ENCODE results near the gene TMEM50A. TPM values are rescaled to one million over a fixed set of nuclear protein-coding genes. Genes with fewer than 3 reads are reported as not detected.

TMEM50A gene
- total RNA-seq, 1 experiment from 2014 or later = 129 TPM

GRCh38 chr1:25342846-25343245 is 4.7 kb downstream of the TMEM50A start:
- Histone ChIP-seq H4K20me1 (ENCODE audit: insufficient read depth, low read depth, low read length) (no peaks in the 10 kb centered on the region), H3K9ac (ENCODE audit: low read length) (no peak overlapping the region), H3K27ac (ENCODE audit: low read length) (0 out of 2 replicates have a peak overlapping the region, but pooled peaks have one; percentile 5), H2AFZ (ENCODE audit: low read length) (no peak overlapping the region), H3K9me2 (replicated peaks; ENCODE audit: insufficient read depth, low read length) (no peaks in the 10 kb centered on the region), H3K4me2 (ENCODE audit: low read depth, low read length, poor library complexity, severe bottlenecking) (no peak overlapping the region), H3K9me3 (ENCODE audit: low read length) (no peaks in the 10 kb centered on the region), H3K4me1 (ENCODE audit: low read length) (peaks cover 18% of the 10 kb centered on the region), H3K36me3 (ENCODE audit: insufficient read depth, low read length) (peaks cover 46% of the 10 kb centered on the region; the same call in 1 of the 2 replicates), H3K4me3 (ENCODE audit: low read length) (no peak overlapping the region), H3K79me2 (ENCODE audit: low read length) (peaks cover 87% of the 10 kb centered on the region), H3K27me3 (ENCODE audit: low read length) (no peaks in the 10 kb centered on the region)
- DNase-seq = no peak

GRCh38 chr1:25343872-25344271 is 5.7 kb downstream of the TMEM50A start:
- no peak overlapping the region for H2AFZ ChIP-seq (ENCODE audit: low read length)
- H3K9me3 ChIP-seq (ENCODE audit: low read length) = no peaks in the 10 kb centered on the region
- no peaks in the 10 kb centered on the region for H4K20me1 ChIP-seq (ENCODE audit: insufficient read depth, low read depth, low read length)
- peaks cover 52% of the 10 kb centered on the region for H3K36me3 ChIP-seq (ENCODE audit: insufficient read depth, low read length)
- H3K4me1 ChIP-seq (ENCODE audit: low read length) = peaks cover 18% of the 10 kb centered on the region
- peaks cover 86% of the 10 kb centered on the region for H3K79me2 ChIP-seq (ENCODE audit: low read length)
- DNase-seq = no peak
- no peak overlapping the region for H3K4me3 ChIP-seq (ENCODE audit: low read length)
- no peaks in the 10 kb centered on the region for H3K9me2 ChIP-seq (replicated peaks; ENCODE audit: insufficient read depth, low read length)
- H3K27ac ChIP-seq (ENCODE audit: low read length) = no peak overlapping the region
- no peak overlapping the region for H3K4me2 ChIP-seq (ENCODE audit: low read depth, low read length, poor library complexity, severe bottlenecking)
- H3K27me3 ChIP-seq (ENCODE audit: low read length) = no peaks in the 10 kb centered on the region
- H3K9ac ChIP-seq (ENCODE audit: low read length) = no peak overlapping the region

GRCh38 chr1:25347556-25347955 is 9.4 kb downstream of the TMEM50A start:
- Histone ChIP-seq H4K20me1 (ENCODE audit: insufficient read depth, low read depth, low read length) (no peaks in the 10 kb centered on the region), H3K4me1 (ENCODE audit: low read length) (no peaks in the 10 kb centered on the region), H3K9ac (ENCODE audit: low read length) (no peak overlapping the region), H3K4me3 (ENCODE audit: low read length) (no peak overlapping the region), H3K4me2 (ENCODE audit: low read depth, low read length, poor library complexity, severe bottlenecking) (no peak overlapping the region), H3K36me3 (ENCODE audit: insufficient read depth, low read length) (peaks cover 63% of the 10 kb centered on the region), H3K9me3 (ENCODE audit: low read length) (no peaks in the 10 kb centered on the region), H3K79me2 (ENCODE audit: low read length) (peaks cover 65% of the 10 kb centered on the region), H3K9me2 (replicated peaks; ENCODE audit: insufficient read depth, low read length) (no peaks in the 10 kb centered on the region), H3K27ac (ENCODE audit: low read length) (no peak overlapping the region), H3K27me3 (ENCODE audit: low read length) (no peaks in the 10 kb centered on the region), H2AFZ (ENCODE audit: low read length) (no peak overlapping the region)
- no peak for DNase-seq

GRCh38 chr1:25349606-25350005 is 11.5 kb downstream of the TMEM50A start:
- H2AFZ ChIP-seq (ENCODE audit: low read length) = no peak overlapping the region
- no peak overlapping the region for H3K4me2 ChIP-seq (ENCODE audit: low read depth, low read length, poor library complexity, severe bottlenecking)
- peaks cover 56% of the 10 kb centered on the region for H3K36me3 ChIP-seq (ENCODE audit: insufficient read depth, low read length)
- no peaks in the 10 kb centered on the region for H3K27me3 ChIP-seq (ENCODE audit: low read length)
- no peaks in the 10 kb centered on the region for H3K9me2 ChIP-seq (replicated peaks; ENCODE audit: insufficient read depth, low read length)
- no peaks in the 10 kb centered on the region for H3K9me3 ChIP-seq (ENCODE audit: low read length)
- H4K20me1 ChIP-seq (ENCODE audit: insufficient read depth, low read depth, low read length) = no peaks in the 10 kb centered on the region
- no peak overlapping the region for H3K9ac ChIP-seq (ENCODE audit: low read length)
- H3K79me2 ChIP-seq (ENCODE audit: low read length) = peaks cover 48% of the 10 kb centered on the region
- H3K27ac ChIP-seq (ENCODE audit: low read length) = no peak overlapping the region
- no peak for DNase-seq
- no peak overlapping the region for H3K4me3 ChIP-seq (ENCODE audit: low read length)
- no peaks in the 10 kb centered on the region for H3K4me1 ChIP-seq (ENCODE audit: low read length)

DNA sequence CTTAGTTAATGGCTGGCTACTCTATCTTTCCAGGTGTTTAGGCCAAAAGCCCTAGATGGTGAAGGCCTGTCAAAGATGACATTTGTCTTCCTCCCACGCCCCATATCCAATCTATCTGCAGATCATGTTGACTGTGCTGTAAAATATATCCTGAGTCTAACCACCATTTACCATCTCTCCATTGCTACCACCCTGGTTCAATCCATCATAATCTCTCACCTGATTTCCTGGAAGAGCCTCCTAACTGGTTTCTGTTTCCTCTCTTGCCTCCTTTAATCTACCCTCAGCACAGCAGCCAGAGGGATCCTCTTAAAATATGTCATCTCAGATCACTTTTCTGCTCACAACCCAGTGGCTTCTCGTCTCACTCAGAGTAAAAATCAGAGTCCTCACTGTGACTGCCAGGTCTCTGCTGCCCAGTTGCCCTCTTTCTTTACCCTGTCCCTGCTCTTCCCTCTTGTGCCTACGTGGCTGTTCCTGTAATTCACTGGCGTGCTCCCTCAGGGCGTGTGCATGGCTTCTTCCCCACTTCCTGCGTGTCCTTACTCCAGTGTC is 17.8 kb downstream of the TMEM50A start:
- Histone ChIP-seq H3K4me2 (ENCODE audit: low read depth, low read length, poor library complexity, severe bottlenecking) (no peak overlapping the region), H3K27ac (ENCODE audit: low read length) (no peak overlapping the region), H4K20me1 (ENCODE audit: insufficient read depth, low read depth, low read length) (no peaks in the 10 kb centered on the region), H3K9ac (ENCODE audit: low read length) (no peak overlapping the region), H3K4me3 (ENCODE audit: low read length) (no peak overlapping the region), H3K27me3 (ENCODE audit: low read length) (no peaks in the 10 kb centered on the region), H3K36me3 (ENCODE audit: insufficient read depth, low read length) (peaks cover 40% of the 10 kb centered on the region; the same call in 1 of the 2 replicates), H3K9me3 (ENCODE audit: low read length) (no peaks in the 10 kb centered on the region), H3K4me1 (ENCODE audit: low read length) (no peaks in the 10 kb centered on the region), H3K9me2 (replicated peaks; ENCODE audit: insufficient read depth, low read length) (no peaks in the 10 kb centered on the region), H2AFZ (ENCODE audit: low read length) (no peak overlapping the region), H3K79me2 (ENCODE audit: low read length) (peaks cover 6% of the 10 kb centered on the region; the same call in 1 of the 2 replicates)
- no peak for DNase-seq

DNA sequence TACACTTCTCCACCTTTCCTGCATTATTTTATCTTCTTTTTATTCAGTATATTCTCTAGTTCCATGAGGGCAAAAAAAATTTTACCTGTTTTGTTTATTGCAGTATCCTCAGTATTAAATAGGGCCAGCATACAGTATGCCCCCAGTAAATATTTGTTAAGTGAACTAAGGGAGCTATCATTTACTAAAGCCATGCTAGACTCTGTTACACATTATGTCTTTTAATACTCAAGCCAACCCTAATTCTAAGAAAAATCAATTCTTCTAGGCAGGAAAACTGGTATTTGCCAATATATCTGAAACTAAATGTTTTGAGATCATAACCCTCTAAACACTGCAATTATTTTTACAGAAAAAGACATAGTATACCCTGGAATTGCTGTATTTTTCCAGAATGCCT is 18.3 kb downstream of the TMEM50A start:
- peaks cover 41% of the 10 kb centered on the region; the same call in 1 of the 2 replicates for H3K36me3 ChIP-seq (ENCODE audit: insufficient read depth, low read length)
- no peak overlapping the region for H3K27ac ChIP-seq (ENCODE audit: low read length)
- no peaks in the 10 kb centered on the region for H4K20me1 ChIP-seq (ENCODE audit: insufficient read depth, low read depth, low read length)
- H3K4me2 ChIP-seq (ENCODE audit: low read depth, low read length, poor library complexity, severe bottlenecking) = no peak overlapping the region
- H3K9me2 ChIP-seq (replicated peaks; ENCODE audit: insufficient read depth, low read length) = no peaks in the 10 kb centered on the region
- H3K79me2 ChIP-seq (ENCODE audit: low read length) = peaks cover 6% of the 10 kb centered on the region; the same call in 1 of the 2 replicates
- H3K9ac ChIP-seq (ENCODE audit: low read length) = no peak overlapping the region
- no peaks in the 10 kb centered on the region for H3K4me1 ChIP-seq (ENCODE audit: low read length)
- H3K27me3 ChIP-seq (ENCODE audit: low read length) = no peaks in the 10 kb centered on the region
- H3K4me3 ChIP-seq (ENCODE audit: low read length) = no peak overlapping the region
- H2AFZ ChIP-seq (ENCODE audit: low read length) = no peak overlapping the region
- no peak for DNase-seq
- no peaks in the 10 kb centered on the region for H3K9me3 ChIP-seq (ENCODE audit: low read length)

- peaks cover 5% of the 10 kb centered on the region; the same call in 1 of the 2 replicates for H3K79me2 ChIP-seq (ENCODE audit: low read length)
- no peak overlapping the region for H3K27ac ChIP-seq (ENCODE audit: low read length)
- no peak overlapping the region for H3K4me3 ChIP-seq (ENCODE audit: low read length)
- H3K9me3 ChIP-seq (ENCODE audit: low read length) = no peaks in the 10 kb centered on the region
- no peaks in the 10 kb centered on the region for H4K20me1 ChIP-seq (ENCODE audit: insufficient read depth, low read depth, low read length)
- H3K9ac ChIP-seq (ENCODE audit: low read length) = no peak overlapping the region
- H3K27me3 ChIP-seq (ENCODE audit: low read length) = no peaks in the 10 kb centered on the region
- H3K4me2 ChIP-seq (ENCODE audit: low read depth, low read length, poor library complexity, severe bottlenecking) = no peak overlapping the region
- H3K36me3 ChIP-seq (ENCODE audit: insufficient read depth, low read length) = peaks cover 41% of the 10 kb centered on the region; the same call in 1 of the 2 replicates
- H2AFZ ChIP-seq (ENCODE audit: low read length) = no peak overlapping the region
- no peaks in the 10 kb centered on the region for H3K9me2 ChIP-seq (replicated peaks; ENCODE audit: insufficient read depth, low read length)
- no peak for DNase-seq
- no peaks in the 10 kb centered on the region for H3K4me1 ChIP-seq (ENCODE audit: low read length)
These were observed 18.7 kb downstream of the TMEM50A start for GRCh38 chr1:25356848-25357247.

- Histone ChIP-seq H3K27me3 (ENCODE audit: low read length) (no peaks in the 10 kb centered on the region), H3K4me1 (ENCODE audit: low read length) (no peaks in the 10 kb centered on the region), H3K4me3 (ENCODE audit: low read length) (no peak overlapping the region), H2AFZ (ENCODE audit: low read length) (no peak overlapping the region), H3K36me3 (ENCODE audit: insufficient read depth, low read length) (peaks cover 29% of the 10 kb centered on the region; the same call in 1 of the 2 replicates), H3K9me2 (replicated peaks; ENCODE audit: insufficient read depth, low read length) (no peaks in the 10 kb centered on the region), H3K4me2 (ENCODE audit: low read depth, low read length, poor library complexity, severe bottlenecking) (no peak overlapping the region), H3K9ac (ENCODE audit: low read length) (no peak overlapping the region), H3K27ac (ENCODE audit: low read length) (no peak overlapping the region), H3K79me2 (ENCODE audit: low read length) (no peaks in the 10 kb centered on the region), H4K20me1 (ENCODE audit: insufficient read depth, low read depth, low read length) (no peaks in the 10 kb centered on the region), H3K9me3 (ENCODE audit: low read length) (no peaks in the 10 kb centered on the region)
- no peak for DNase-seq
These were observed 22.8 kb downstream of the TMEM50A start for GRCh38 chr1:25360596-25361581.
